Testis (tissue), 3 donors: ENCODE data around the gene SLC10A4. TPM values are rescaled to one million over a fixed set of nuclear protein-coding genes. Genes with fewer than 3 reads are reported as not detected.
A peak's percentile ranks its signal among the peaks of the same experiment; 100 is the strongest.

Experiments used
- DNase-seq: peaks from one replicate; pipeline ENCODE4 v3.0.0-alpha.2; 2019
- H3K27ac ChIP-seq, 2 donors: fragments of 200-600 bp; sonication (generic); one replicate each; pipeline ENCODE4 v1.5.1; 2019
- H3K27me3 ChIP-seq: fragments of 200-600 bp; sonication (generic); one replicate; pipeline ENCODE4 v1.5.1; 2019
- H3K36me3 ChIP-seq: fragments of 200-600 bp; sonication (generic); one replicate; pipeline ENCODE4 v1.5.1; 2017; ENCODE audit warnings: low read depth; ENCODE audit errors: missing control alignments
- H3K4me1 ChIP-seq: fragments of 200-600 bp; sonication (generic); one replicate; pipeline ENCODE4 v1.5.1; 2019
- H3K4me3 ChIP-seq, 2 donors: fragments of 200-600 bp; sonication (generic); one replicate each; pipeline ENCODE4 v1.5.1; 2017 to 2019
- H3K9me3 ChIP-seq: fragments of 200-600 bp; sonication (generic); one replicate; pipeline ENCODE4 v1.5.1; 2017
- CTCF ChIP-seq, 3 experiments: fragments of 450-650 bp in 2 of 3; fragments of 200-600 bp in 1 of 3; sonication (generic) in 1 of 3; IDR thresholded peaks; one replicate each; pipeline ENCODE4 v1.5.1; 2016 to 2019; ENCODE audit warnings: antibody characterized with exemption in 3 of 3, mild to moderate bottlenecking in 2 of 3, moderate library complexity in 1 of 3
- POLR2A ChIP-seq: fragments of 450-650 bp; IDR thresholded peaks from one replicate; pipeline ENCODE4 v1.6.1; 2017; ENCODE audit warnings: antibody characterized with exemption, mild to moderate bottlenecking, moderate library complexity
- WGBS, 2 donors: methylation state at CpG; one replicate each; pipeline ENCODE4 v1.1.5; 2018; 5-methylcytosine and 5-hydroxymethylcytosine counted together
- intact Hi-C: fragments of 100-400 bp; cut with DNase I; formaldehyde crosslinking; loops from one replicate; pipeline ENCODE4 v1.15.1; 2023; ENCODE audit warnings: low total_unique reads
- polyA plus RNA-seq: library from polyadenylated mRNA; stranded (reverse); fragments of 350-450 nt; fragmentation: Illumina TruSeq; extraction: RNeasy Lipid Tissue Mini Kit (QIAGEN cat#74804); gene quantifications from one replicate; pipeline ENCODE4 v1.2.3, GENCODE V29; 2014; ENCODE audit warnings: low read depth, low replicate concordance; ENCODE audit not compliant: insufficient read depth
- total RNA-seq, 2 donors: library from RNA; depleted of rRNA; stranded (reverse); fragments of >200 nt; gene quantifications; one replicate each; pipeline ENCODE4 v1.2.3, GENCODE V29; 2016

SLC10A4 gene
- total and polyA plus RNA-seq, 3 donors from 2014 or later = 0.69 to 2.0 (median 1.1) TPM

DNA sequence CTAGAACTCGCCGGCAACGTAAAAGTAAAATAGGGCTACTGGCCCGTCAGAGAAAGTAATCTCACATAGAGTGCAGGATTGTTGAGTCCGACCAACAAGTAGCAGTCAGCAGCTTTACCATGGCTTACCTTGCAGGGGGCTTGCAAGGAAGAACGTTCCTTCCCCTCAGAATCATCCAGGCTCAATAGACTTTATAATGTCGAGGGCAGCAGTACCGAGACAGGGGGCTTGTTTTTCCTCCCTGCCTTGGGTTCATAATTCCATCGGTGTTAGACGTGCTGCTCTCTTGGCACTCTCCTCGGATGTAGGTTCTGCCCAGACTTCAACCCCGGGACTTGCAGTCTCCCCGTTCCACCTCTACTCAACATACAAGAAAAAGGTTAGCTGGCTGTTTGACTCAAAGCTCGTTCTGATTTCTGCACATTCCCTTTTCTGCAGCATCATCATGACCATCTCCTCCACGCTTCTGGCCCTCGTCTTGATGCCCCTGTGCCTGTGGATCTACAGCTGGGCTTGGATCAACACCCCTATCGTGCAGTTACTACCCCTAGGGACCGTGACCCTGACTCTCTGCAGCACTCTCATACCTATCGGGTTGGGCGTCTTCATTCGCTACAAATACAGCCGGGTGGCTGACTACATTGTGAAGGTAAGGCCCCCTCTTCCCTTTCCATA is 1.5 kb downstream of the SLC10A4 start:
- Histone ChIP-seq H3K36me3 (no peaks in the 10 kb centered on the region), H3K4me1 (peaks cover 3% of the 10 kb centered on the region), H3K27me3 (no peaks in the 10 kb centered on the region), H3K4me3 (no peak overlapping the region), H3K9me3 (no peaks in the 10 kb centered on the region), H3K27ac (no peak overlapping the region)
- TF ChIP-seq CTCF (IDR thresholded peaks at IDR 0.05) (no peak), POLR2A (no peak)
- WGBS, 2 donors = 29 to 53% methylated on average over 22 of the region's 22 CpGs
- intact Hi-C loops = no loop called here
- DNase-seq = no peak

DNA sequence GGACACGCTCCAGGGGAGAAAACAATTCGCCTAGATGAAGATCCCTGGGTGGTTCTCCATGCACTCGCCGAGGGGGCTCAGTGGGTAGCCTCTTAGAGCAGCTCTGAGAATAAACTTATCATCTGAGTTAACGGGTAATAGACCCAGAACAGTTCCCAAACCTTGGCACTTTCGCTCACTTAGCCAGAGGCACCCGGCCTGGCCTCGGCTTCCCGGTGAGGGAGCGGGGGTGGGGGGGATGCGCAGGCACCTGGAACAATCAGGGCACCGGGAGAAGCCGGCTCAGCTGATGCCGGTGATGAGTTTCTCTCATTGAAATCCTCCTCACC is 6.5 kb downstream of the SLC10A4 start:
- WGBS, 2 donors = 20 to 29% methylated on average over 13 to 14 of the region's 14 CpGs
- Histone ChIP-seq H3K9me3 (no peaks in the 10 kb centered on the region), H3K4me1 (no peaks in the 10 kb centered on the region), H3K36me3 (no peaks in the 10 kb centered on the region), H3K4me3 (peak overlapping the region; percentile 37 to 43), H3K27me3 (no peaks in the 10 kb centered on the region), H3K27ac (no peak overlapping the region)
- no peak for TF ChIP-seq POLR2A
- DNase-seq = no peak
- intact Hi-C loops = no loop called here

DNA sequence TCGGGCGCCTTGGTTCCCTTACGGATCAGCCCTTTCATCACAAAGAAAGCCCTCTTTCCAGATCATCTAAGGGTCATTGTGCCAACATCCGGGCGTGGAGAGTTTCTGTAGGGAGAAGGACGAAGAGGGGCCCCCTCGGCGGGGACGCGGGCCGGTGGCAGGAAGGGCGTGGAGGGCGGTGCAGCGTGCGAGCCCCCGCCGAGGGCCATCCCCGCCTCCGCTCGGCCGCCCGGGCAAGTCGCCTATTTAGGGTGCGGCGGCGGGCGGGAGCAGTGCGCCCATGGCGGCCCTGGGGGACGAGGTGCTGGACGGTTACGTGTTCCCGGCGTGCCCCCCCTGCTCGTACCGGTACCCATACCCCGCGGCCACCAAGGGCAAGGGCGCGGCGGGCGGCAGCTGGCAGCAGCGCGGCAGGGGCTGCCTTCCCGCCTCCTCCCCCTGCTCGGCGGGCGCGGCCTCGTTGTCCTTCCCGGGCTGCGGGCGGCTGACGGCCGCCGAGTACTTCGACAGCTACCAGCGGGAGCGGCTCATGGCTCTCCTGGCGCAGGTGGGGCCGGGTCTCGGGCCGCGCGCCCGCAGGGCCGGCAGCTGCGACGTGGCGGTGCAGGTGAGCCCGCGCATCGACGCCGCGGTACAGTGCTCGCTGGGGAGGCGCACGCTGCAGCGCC is 7.0 kb downstream of the SLC10A4 start, which contains the start of gene ZAR1:
Gene ZAR1, plus strand, starts transcription at position 241 of the 668 bp plus-strand sequence. Its CDS starts 40 bp downstream, at position 281.
- intact Hi-C loops = no loop called here
- Histone ChIP-seq H3K27me3 (no peaks in the 10 kb centered on the region), H3K27ac (no peak within 1 kb of the TSS), H3K4me1 (no peaks in the 10 kb centered on the region), H3K9me3 (no peaks in the 10 kb centered on the region), H3K4me3 (peak within 1 kb of the TSS; percentile 37 to 43), H3K36me3 (no peaks in the 10 kb centered on the region)
- TF ChIP-seq CTCF (IDR thresholded peaks at IDR 0.05) (no peak), POLR2A (no peak)
- 6 to 7% methylated on average over 6 to 44 of the region's 80 CpGs for WGBS, 2 donors
- DNase-seq = no peak

GRCh38 chr4:48490680-48491513 is 7.8 kb downstream of the SLC10A4 start:
- TF ChIP-seq POLR2A (no peak), CTCF (IDR thresholded peaks at IDR 0.05) (no peak)
- no peaks in the 10 kb centered on the region for H3K4me1 ChIP-seq
- intact Hi-C loops = no loop called here
- WGBS, 2 donors = 10 to 19% methylated on average over 11 to 83 of the region's 104 CpGs
- H3K4me3 ChIP-seq = peak overlapping the region; percentile 24 to 37
- no peaks in the 10 kb centered on the region for H3K27me3 ChIP-seq
- no peaks in the 10 kb centered on the region for H3K9me3 ChIP-seq
- DNase-seq = peak; percentile 20
- no peak overlapping the region for H3K27ac ChIP-seq
- H3K36me3 ChIP-seq = no peaks in the 10 kb centered on the region

DNA sequence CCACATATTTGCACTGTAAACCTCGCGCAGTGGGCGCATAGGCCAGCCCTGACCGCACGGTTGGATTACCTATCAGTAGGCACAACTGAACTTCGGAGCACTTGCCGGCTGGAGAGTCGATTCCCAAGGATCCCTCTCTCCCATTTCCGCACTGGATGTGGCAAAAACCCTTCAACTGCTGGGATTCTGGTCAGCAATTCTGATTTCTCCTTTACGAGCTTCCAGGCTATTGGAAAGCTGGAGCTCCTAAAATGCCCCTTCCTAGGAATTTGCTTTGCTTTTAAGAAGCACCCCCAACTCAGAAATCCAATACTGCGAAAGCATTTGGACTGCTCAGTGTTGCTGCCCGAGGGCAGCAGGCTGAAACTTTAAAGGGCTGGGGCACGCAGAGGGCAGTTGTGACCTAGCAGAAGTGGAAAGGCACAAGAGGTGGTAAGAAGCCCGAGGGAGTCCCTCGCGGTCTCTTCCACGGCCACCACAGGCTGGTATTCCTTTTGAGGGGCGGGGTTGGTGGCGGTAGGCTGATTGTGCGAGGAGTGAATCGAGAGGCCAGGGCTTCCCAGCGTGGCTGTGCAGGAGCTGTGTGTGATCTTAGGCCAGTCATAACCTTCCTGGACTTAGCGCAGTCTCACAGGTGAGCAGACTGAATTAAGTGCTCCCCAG is 8.5 kb downstream of the SLC10A4 start:
- Histone ChIP-seq H3K36me3 (no peaks in the 10 kb centered on the region), H3K27ac (no peak overlapping the region), H3K4me3 (peak overlapping the region; percentile 24 to 37), H3K27me3 (no peaks in the 10 kb centered on the region), H3K4me1 (no peaks in the 10 kb centered on the region), H3K9me3 (no peaks in the 10 kb centered on the region)
- no peak for DNase-seq
- 53 to 56% methylated on average over 22 to 23 of the region's 23 CpGs for WGBS, 2 donors
- TF ChIP-seq POLR2A (no peak), CTCF (IDR thresholded peaks at IDR 0.05) (no peak)
- intact Hi-C loops = no loop called here
